H1 (cell line): Measurements from ENCODE around the gene PRPF40B. TPM values are rescaled to one million over a fixed set of nuclear protein-coding genes. Genes with fewer than 3 reads are reported as not detected.

Experiments used
- ATF2 ChIP-seq: IDR thresholded peaks from 2 replicates; pipeline ENCODE4 v1.6.1; 2012; ENCODE audit warnings: low read length, inconsistent platforms
- polyA plus RNA-seq, 7 experiments: library from polyadenylated mRNA; depleted of rRNA in 3 of 7; stranded (reverse) in 5 of 7; unstranded in 2 of 7; fragments of >200 nt in 5 of 7; fragments of 200-250 nt in 2 of 7; gene quantifications; 1 replicate in 5 of 7; 2 replicates in 1 of 7; 4 replicates in 1 of 7; pipeline versions ENCODE4 v1.2.1 to v1.2.3, GENCODE V29; 2011 to 2013; ENCODE audit warnings: missing spikeins in 2 of 7, mixed read lengths in 2 of 7
- total RNA-seq: library from RNA; stranded (reverse); fragmentation: NEBNext Ultra II Directional; extraction: Animal tissue kit (Norgen Biotek cat#: 25700); gene quantifications from 2 replicates; pipeline ENCODE4 v1.2.1, GENCODE V29; 2021

The PRPF40B gene
- total and polyA plus RNA-seq, 2 of the 8 experiments (the other 6 are each of a cell fraction or from before 2014, with no cell fraction given) = 14.4 to 24.4 TPM

GRCh38 chr12:49646871-49647654 is 23.7 kb downstream of the PRPF40B start (continued):
- no peak for TF ChIP-seq ATF2
